ENCODE measurements around the gene DIP2C. TPM values are rescaled to one million over a fixed set of nuclear protein-coding genes. Genes with fewer than 3 reads are reported as not detected.

DIP2C gene
- total RNA-seq, 4 donors from 2014 or later: 8.4 to 22.7 (median 16.8) TPM

- Histone ChIP-seq H3K4me3 (no peak overlapping the region), H3K27ac (no peak overlapping the region), H3K27me3 (no peaks in the 10 kb centered on the region), H3K36me3 (peaks cover 0 to 7% (median 0%) of the 10 kb centered on the region in 3 donors), H3K4me1 (no peaks in the 10 kb centered on the region), H3K9me3 (no peaks in the 10 kb centered on the region)
- no peak for DNase-seq
- TF ChIP-seq CTCF (IDR thresholded peaks at IDR 0.05): no peak
- TF ChIP-seq POLR2A (IDR thresholded peaks at IDR 0.05): no peak
Observed at GRCh38 chr10:475709-476454, 213.6 kb downstream of the DIP2C start.

- peaks cover 0 to 13% (median 0%) of the 10 kb centered on the region in 3 donors for H3K36me3 ChIP-seq
- no peak overlapping the region for H3K4me3 ChIP-seq
- no peak overlapping the region for H3K27ac ChIP-seq
- no peaks in the 10 kb centered on the region for H3K9me3 ChIP-seq
- H3K4me1 ChIP-seq: no peaks in the 10 kb centered on the region
- DNase-seq: no peak
- no peak for TF ChIP-seq CTCF (IDR thresholded peaks at IDR 0.05)
- no peak for TF ChIP-seq POLR2A (IDR thresholded peaks at IDR 0.05)
- H3K27me3 ChIP-seq: no peaks in the 10 kb centered on the region
Observed at GRCh38 chr10:474946-475345, 214.5 kb downstream of the DIP2C start.

GRCh38 chr10:474406-474805, 215.1 kb downstream of the DIP2C start:
- TF ChIP-seq POLR2A (IDR thresholded peaks at IDR 0.05) (no peak), CTCF (IDR thresholded peaks at IDR 0.05) (no peak)
- no peak for DNase-seq
- Histone ChIP-seq H3K36me3 (peaks cover 0 to 13% (median 0%) of the 10 kb centered on the region in 3 donors), H3K27me3 (no peaks in the 10 kb centered on the region), H3K4me1 (no peaks in the 10 kb centered on the region), H3K27ac (no peak overlapping the region), H3K4me3 (no peak overlapping the region), H3K9me3 (no peaks in the 10 kb centered on the region)

GRCh38 chr10:472241-472910, 217.1 kb downstream of the DIP2C start:
- Histone ChIP-seq H3K27me3 (no peaks in the 10 kb centered on the region), H3K4me3 (no peak overlapping the region), H3K27ac (no peak overlapping the region), H3K36me3 (peaks cover 0 to 18% (median 0%) of the 10 kb centered on the region in 3 donors), H3K4me1 (no peaks in the 10 kb centered on the region), H3K9me3 (no peaks in the 10 kb centered on the region)
- no peak for TF ChIP-seq CTCF (IDR thresholded peaks at IDR 0.05)
- TF ChIP-seq POLR2A (IDR thresholded peaks at IDR 0.05): no peak
- no peak for DNase-seq

- Histone ChIP-seq H3K36me3 (peaks cover 0 to 18% (median 0%) of the 10 kb centered on the region in 3 donors), H3K27me3 (no peaks in the 10 kb centered on the region), H3K27ac (no peak overlapping the region), H3K4me3 (no peak overlapping the region), H3K9me3 (no peaks in the 10 kb centered on the region), H3K4me1 (no peaks in the 10 kb centered on the region)
- DNase-seq: no peak
- TF ChIP-seq CTCF (IDR thresholded peaks at IDR 0.05) (no peak), POLR2A (IDR thresholded peaks at IDR 0.05) (no peak)
Observed at GRCh38 chr10:470339-471003, 219.0 kb downstream of the DIP2C start.
